Dendritic cell treated with granulocyte-macrophage colony-stimulating factor and Interleukin-4, amounts not matched to agents 40 ng/mL and 50 ng/mL, for 4 days (primary cell): ENCODE measurements around the gene KCNT1.

Experiments
- H3K27ac Mint-ChIP-seq: one replicate; pipeline ENCODE4 v1.8.0; 2022; ENCODE audit warnings: mild to moderate bottlenecking, mixed read lengths
- H3K27me3 Mint-ChIP-seq: one replicate; pipeline ENCODE4 v1.8.0; 2022; ENCODE audit warnings: mild to moderate bottlenecking, mixed read lengths
- H3K36me3 Mint-ChIP-seq: one replicate; pipeline ENCODE4 v1.8.0; 2022; ENCODE audit warnings: low read depth, mixed read lengths
- H3K4me1 Mint-ChIP-seq: one replicate; pipeline ENCODE4 v1.8.0; 2022; ENCODE audit warnings: low read depth, mixed read lengths
- H3K4me3 Mint-ChIP-seq: one replicate; pipeline ENCODE4 v1.8.0; 2022; ENCODE audit warnings: mild to moderate bottlenecking, moderate library complexity, mixed read lengths
- H3K9me3 Mint-ChIP-seq: one replicate; pipeline ENCODE4 v1.8.0; 2022; ENCODE audit warnings: mixed read lengths
- intact Hi-C: fragments of 100-400 bp; cut with micrococcal nuclease; formaldehyde crosslinking; loops from one replicate; pipeline ENCODE4 v1.15.0; 2022

The KCNT1 gene

GRCh38 chr9:135821116-135821515 lies 119.1 kb downstream of the KCNT1 start:
- H3K27ac Mint-ChIP-seq, result no peak overlapping the region
- no peaks in the 10 kb centered on the region for H3K9me3 Mint-ChIP-seq

GRCh38 chr9:135821733-135822373 lies 119.9 kb downstream of the KCNT1 start:
- H3K4me3 Mint-ChIP-seq, result no peak overlapping the region
- intact Hi-C loops, result no loop called here
- H3K36me3 Mint-ChIP-seq, result peaks cover 100% of the 10 kb centered on the region
- no peaks in the 10 kb centered on the region for H3K27me3 Mint-ChIP-seq
- no peak overlapping the region for H3K27ac Mint-ChIP-seq
- no peaks in the 10 kb centered on the region for H3K9me3 Mint-ChIP-seq
- H3K4me1 Mint-ChIP-seq, result no peaks in the 10 kb centered on the region

More at GRCh38 chr9:135821116-135821515, 119.1 kb downstream of the KCNT1 start:
- H3K4me1 Mint-ChIP-seq, result no peaks in the 10 kb centered on the region
- intact Hi-C loops, result no loop called here
- no peak overlapping the region for H3K4me3 Mint-ChIP-seq
- H3K36me3 Mint-ChIP-seq, result peaks cover 100% of the 10 kb centered on the region
- H3K27me3 Mint-ChIP-seq, result no peaks in the 10 kb centered on the region

DNA sequence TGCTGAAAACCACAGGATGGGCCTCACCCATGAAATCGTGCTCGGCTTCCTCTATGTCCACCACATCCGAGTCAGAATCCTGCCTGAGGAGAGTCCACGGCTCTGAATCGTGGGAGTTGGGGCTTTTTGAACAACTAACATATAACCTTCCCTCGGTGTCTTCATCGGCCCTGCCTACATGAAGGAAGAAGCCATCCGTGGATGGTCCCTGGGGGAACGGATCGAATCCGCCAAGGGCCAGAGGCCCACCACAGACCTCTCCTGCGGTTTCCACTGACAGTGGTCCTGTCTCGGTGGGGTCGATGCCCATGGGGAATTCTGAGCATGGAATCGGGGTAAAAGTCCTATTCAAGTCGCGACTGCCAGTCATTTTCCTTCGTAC lies 120.4 kb downstream of the KCNT1 start:
- Mint-ChIP-seq H3K9me3 (no peaks in the 10 kb centered on the region), H3K4me1 (no peaks in the 10 kb centered on the region), H3K36me3 (peaks cover 100% of the 10 kb centered on the region), H3K27me3 (no peaks in the 10 kb centered on the region), H3K4me3 (no peak overlapping the region), H3K27ac (no peak overlapping the region)
- intact Hi-C loops, result no loop called here

DNA sequence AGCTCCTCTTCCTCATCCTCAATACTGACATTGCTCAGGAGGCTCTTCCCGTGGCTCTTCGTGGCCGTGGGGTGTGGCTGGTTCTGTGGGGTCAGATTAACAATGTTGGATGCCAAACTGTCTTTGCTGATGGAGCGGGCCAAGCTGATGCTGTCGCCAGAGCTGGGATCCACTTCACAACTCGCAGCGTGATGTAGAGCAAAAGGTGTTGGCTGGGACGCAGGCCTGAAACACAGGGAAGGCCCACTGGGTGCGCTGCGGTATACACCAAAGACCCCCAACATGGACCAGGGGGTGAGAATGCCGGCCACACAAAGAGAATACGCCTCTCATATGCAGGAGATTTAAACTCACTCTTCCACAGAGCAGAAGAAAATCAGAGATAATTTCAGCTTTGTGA lies 121.1 kb downstream of the KCNT1 start:
- Mint-ChIP-seq H3K36me3 (peaks cover 100% of the 10 kb centered on the region), H3K9me3 (no peaks in the 10 kb centered on the region), H3K27me3 (no peaks in the 10 kb centered on the region), H3K27ac (no peak overlapping the region), H3K4me3 (no peak overlapping the region), H3K4me1 (no peaks in the 10 kb centered on the region)
- intact Hi-C loops, result no loop called here

DNA sequence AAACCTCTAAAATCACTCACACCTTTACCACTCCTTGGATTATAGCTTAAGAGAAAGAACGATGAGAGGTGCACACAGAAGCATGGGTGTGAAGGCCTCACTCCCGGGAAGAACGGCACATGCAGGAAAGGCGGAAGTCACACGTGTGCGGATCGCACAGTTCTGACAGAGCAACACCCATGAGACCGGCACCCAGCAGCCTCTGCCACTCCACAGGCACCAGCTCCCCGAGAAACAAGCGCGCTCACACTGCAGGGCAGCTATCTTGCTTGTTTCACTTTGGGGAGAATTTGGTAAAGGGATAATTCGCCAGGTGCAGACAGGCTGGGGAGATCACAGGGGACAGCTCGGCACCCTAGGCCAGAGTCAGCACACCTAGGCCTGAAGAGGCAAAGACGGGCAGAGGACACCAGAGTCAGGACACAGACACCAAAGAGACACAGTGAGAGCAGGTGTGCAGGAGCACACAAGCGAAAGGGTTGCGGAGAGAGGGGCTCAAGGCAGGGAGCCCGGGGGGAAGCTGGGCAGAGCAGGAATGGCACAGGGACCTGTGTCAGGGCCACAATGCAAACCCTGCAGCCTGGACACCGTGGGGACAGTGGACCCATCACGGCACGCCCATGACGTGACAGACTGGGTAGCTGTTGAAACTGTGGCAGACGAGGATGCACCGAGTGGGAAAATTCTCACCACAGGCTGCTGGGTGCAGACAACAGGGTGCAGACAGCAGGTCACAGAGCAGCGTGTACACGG lies 123.6 kb downstream of the KCNT1 start:
- H3K27me3 Mint-ChIP-seq, result no peaks in the 10 kb centered on the region
- H3K36me3 Mint-ChIP-seq, result peaks cover 98% of the 10 kb centered on the region
- no peak overlapping the region for H3K4me3 Mint-ChIP-seq
- H3K27ac Mint-ChIP-seq, result no peak overlapping the region
- no peaks in the 10 kb centered on the region for H3K9me3 Mint-ChIP-seq
- H3K4me1 Mint-ChIP-seq, result no peaks in the 10 kb centered on the region
- intact Hi-C loops, result no loop called here

- H3K4me1 Mint-ChIP-seq, result no peaks in the 10 kb centered on the region
- no peaks in the 10 kb centered on the region for H3K9me3 Mint-ChIP-seq
- no peak overlapping the region for H3K4me3 Mint-ChIP-seq
- H3K36me3 Mint-ChIP-seq, result peaks cover 98% of the 10 kb centered on the region
- H3K27ac Mint-ChIP-seq, result no peak overlapping the region
- no peaks in the 10 kb centered on the region for H3K27me3 Mint-ChIP-seq
- intact Hi-C loops, result no loop called here
Observed at GRCh38 chr9:135826188-135826545, 124.2 kb downstream of the KCNT1 start.

DNA sequence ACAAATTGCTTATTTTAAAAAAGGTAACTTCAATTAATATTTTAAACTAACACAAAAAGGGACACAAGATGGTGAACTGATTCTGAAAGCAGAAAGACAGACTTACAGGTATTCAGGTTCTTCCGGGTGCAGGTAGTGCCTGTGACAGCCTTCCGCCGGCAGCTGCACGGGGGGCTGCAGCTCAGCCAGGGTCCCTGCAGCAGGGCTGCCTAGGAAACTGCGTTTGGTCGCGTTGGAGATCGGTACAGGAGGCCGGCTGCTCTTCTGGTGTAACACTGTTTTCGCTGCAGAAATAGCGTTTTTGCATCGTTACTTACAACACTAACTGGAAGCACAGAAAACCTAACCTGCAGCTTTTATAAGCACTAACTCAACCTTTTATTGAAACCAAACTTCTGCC lies 125.3 kb downstream of the KCNT1 start:
- H3K4me3 Mint-ChIP-seq, result no peak overlapping the region
- intact Hi-C loops, result no loop called here
- peaks cover 87% of the 10 kb centered on the region for H3K36me3 Mint-ChIP-seq
- no peak overlapping the region for H3K27ac Mint-ChIP-seq
- no peaks in the 10 kb centered on the region for H3K9me3 Mint-ChIP-seq
- H3K27me3 Mint-ChIP-seq, result no peaks in the 10 kb centered on the region
- no peaks in the 10 kb centered on the region for H3K4me1 Mint-ChIP-seq

DNA sequence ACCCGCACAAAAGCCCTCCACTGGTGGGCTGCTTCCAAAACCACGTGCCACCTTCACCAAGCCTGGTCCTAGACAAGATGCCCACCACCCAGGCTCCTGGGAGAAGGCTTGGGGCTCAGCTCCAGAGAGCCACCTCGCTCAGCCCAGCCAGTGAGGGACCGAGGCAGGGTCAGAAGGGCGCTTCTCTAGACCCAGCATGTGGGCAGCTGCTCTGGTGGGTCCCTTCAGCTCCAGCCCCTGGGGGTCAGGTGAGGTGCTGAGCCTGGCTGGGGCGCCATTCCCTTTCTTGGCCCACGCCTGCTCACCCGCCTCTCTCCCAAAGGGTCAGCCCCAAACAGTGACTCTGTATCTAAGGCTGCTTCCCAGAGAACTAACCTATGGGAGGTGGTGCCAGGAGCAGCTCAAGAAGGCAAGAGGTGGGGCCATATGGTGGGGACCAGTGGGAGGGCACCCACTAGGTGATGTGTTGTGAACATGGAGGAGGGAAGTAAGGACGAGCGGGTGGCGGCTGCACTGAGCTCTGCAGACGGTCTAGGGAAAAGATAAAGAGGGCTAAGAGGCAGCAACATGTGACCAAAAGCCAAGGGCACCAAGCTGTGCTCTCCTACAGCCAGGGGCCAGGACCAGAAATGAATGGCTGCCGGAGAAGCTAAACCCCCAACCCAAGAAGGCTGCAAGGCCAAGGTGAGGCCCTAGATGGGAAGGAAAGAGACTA lies 126.0 kb downstream of the KCNT1 start:
- Mint-ChIP-seq H3K27ac (no peak overlapping the region), H3K4me3 (no peak overlapping the region), H3K9me3 (no peaks in the 10 kb centered on the region), H3K36me3 (peaks cover 79% of the 10 kb centered on the region), H3K27me3 (no peaks in the 10 kb centered on the region), H3K4me1 (no peaks in the 10 kb centered on the region)
- intact Hi-C loops, result no loop called here

GRCh38 chr9:135828656-135829055 lies 126.7 kb downstream of the KCNT1 start:
- Mint-ChIP-seq H3K4me1 (no peaks in the 10 kb centered on the region), H3K27ac (no peak overlapping the region), H3K27me3 (no peaks in the 10 kb centered on the region), H3K36me3 (peaks cover 73% of the 10 kb centered on the region), H3K9me3 (no peaks in the 10 kb centered on the region), H3K4me3 (no peak overlapping the region)
- intact Hi-C loops, result no loop called here

- Mint-ChIP-seq H3K4me3 (no peak overlapping the region), H3K27ac (no peak overlapping the region), H3K4me1 (no peaks in the 10 kb centered on the region), H3K27me3 (no peaks in the 10 kb centered on the region), H3K36me3 (peaks cover 55% of the 10 kb centered on the region), H3K9me3 (no peaks in the 10 kb centered on the region)
- intact Hi-C loops, result no loop called here
Observed at GRCh38 chr9:135830496-135830895, 128.5 kb downstream of the KCNT1 start.

DNA sequence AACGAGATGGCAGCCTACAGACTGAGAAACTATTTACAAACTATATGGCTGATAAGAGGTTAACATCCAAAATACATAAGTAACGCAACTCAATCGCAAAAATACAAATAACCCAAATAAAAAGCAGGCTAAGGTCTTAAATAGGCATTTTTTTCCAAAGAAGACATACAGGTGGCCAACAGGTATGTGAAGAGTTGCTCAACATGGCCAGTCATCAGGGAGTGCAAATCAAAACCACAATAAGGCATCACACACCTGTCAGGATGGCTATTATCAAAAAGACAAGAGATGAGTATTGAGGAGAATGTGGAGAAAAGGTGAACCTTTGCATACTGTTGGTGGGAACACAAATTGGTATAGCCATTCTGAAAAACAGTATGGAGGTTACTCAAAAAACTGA lies 131.9 kb downstream of the KCNT1 start:
- intact Hi-C loops, result no loop called here
- Mint-ChIP-seq H3K4me1 (no peaks in the 10 kb centered on the region), H3K9me3 (no peaks in the 10 kb centered on the region), H3K36me3 (peaks cover 21% of the 10 kb centered on the region), H3K27me3 (no peaks in the 10 kb centered on the region), H3K27ac (no peak overlapping the region), H3K4me3 (no peak overlapping the region)

GRCh38 chr9:135835131-135835530 lies 133.1 kb downstream of the KCNT1 start:
- no peaks in the 10 kb centered on the region for H3K27me3 Mint-ChIP-seq
- intact Hi-C loops, result no loop called here

DNA sequence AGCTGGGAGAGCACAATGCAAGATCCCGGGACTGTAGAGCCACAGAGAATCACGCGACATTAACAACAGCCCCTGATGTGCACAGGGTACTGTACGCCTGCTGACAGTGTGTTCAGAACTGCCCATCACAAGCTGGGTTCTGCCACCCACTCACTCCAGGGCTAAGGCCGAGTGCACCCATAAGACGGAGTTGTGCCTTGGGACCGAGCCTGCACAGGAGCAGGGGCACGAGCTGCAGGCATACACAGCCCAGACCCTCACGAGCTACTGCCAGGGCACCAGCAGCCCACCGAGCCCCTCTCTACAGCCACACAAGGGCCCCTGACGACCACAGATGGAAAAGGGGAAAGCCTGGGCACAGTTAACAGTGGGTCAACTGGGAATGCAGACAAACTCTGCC lies 137.5 kb downstream of the KCNT1 start:
- no peak overlapping the region for H3K4me3 Mint-ChIP-seq
- no peaks in the 10 kb centered on the region for H3K27me3 Mint-ChIP-seq
- peaks cover 27% of the 10 kb centered on the region for H3K36me3 Mint-ChIP-seq
- H3K27ac Mint-ChIP-seq, result no peak overlapping the region
- intact Hi-C loops, result no loop called here
- no peaks in the 10 kb centered on the region for H3K4me1 Mint-ChIP-seq
- peaks cover 9% of the 10 kb centered on the region for H3K9me3 Mint-ChIP-seq

More at GRCh38 chr9:135835131-135835530, 133.1 kb downstream of the KCNT1 start:
- Mint-ChIP-seq H3K4me1 (no peaks in the 10 kb centered on the region), H3K36me3 (peaks cover 8% of the 10 kb centered on the region), H3K27ac (no peak overlapping the region), H3K4me3 (no peak overlapping the region), H3K9me3 (no peaks in the 10 kb centered on the region)

DNA sequence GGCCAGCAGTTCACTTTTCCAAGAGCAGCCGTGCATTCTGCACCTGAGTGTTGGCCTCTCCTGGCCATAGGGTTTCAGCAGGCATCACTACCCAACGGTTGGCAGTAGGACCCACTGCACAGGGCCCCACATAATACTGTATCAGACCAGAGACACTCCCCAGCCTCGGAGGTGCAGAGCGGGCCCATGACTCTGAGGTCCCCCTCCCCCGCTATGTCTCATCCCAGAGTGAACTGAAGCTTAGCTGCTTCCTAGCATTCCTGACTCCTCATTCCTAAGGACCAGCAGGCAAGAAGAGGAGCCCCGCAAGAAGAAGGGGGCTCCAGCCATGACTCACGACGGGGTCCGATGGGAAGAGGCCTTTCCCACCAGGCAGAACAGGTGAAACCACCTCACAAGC lies 138.1 kb downstream of the KCNT1 start:
- no peaks in the 10 kb centered on the region for H3K4me1 Mint-ChIP-seq
- no peaks in the 10 kb centered on the region for H3K27me3 Mint-ChIP-seq
- intact Hi-C loops, result no loop called here
- no peak overlapping the region for H3K4me3 Mint-ChIP-seq
- no peak overlapping the region for H3K27ac Mint-ChIP-seq
- H3K36me3 Mint-ChIP-seq, result peaks cover 33% of the 10 kb centered on the region
- H3K9me3 Mint-ChIP-seq, result peaks cover 15% of the 10 kb centered on the region
